A549 (cell line): ENCODE results near the gene CCDC57. TPM values are rescaled to one million over a fixed set of nuclear protein-coding genes. Genes with fewer than 3 reads are reported as not detected.

Experiments
- ATAC-seq, 2 experiments: fragments of 200-7000 bp in 1 of 2; fragments of >200 bp in 1 of 2; cut with Nextera tagmentation in 1 of 2; cut with Tn5 transposase in 1 of 2; 3 replicates each; pipeline versions ENCODE4 v1.8.0 to v1.9.1; 2018 to 2020; ENCODE audit warnings: mild to moderate bottlenecking in 1 of 2, moderate library complexity in 1 of 2
- CTCF ChIA-PET: fragments of 300-600 bp; sonication (Branson Sonifier 250); formaldehyde crosslinking; extraction: SDS; loops from one replicate; lab custom pipeline; 2021; ENCODE audit warnings: antibody characterized with exemption, inconsistent platforms; lab: Yijun Ruan, JAX
- POLR2A ChIA-PET: fragments of 350-600 bp; formaldehyde crosslinking; extraction: SDS; loops from one replicate; lab custom pipeline; 2021; ENCODE audit warnings: antibody characterized with exemption, inconsistent platforms; lab: Yijun Ruan, JAX
- DNase-seq, 2 experiments: peaks; one replicate each; pipeline versions ENCODE4 v3.0.0 to v3.0.0-alpha.2; 2011 to 2016; ENCODE audit warnings: low read depth in 1 of 2, low spot score in 1 of 2
- FAIRE-seq: peaks from 2 replicates; lab custom pipeline; 2011; peaks lifted over from hg19 to GRCh38; lab: Jason Lieb, UNC
- H3K27ac ChIP-seq, 2 experiments: fragments of >200 bp; sonication (Bioruptor Twin); formaldehyde crosslinking; 3 replicates each; pipeline ENCODE4 v1.5.1; 2016 to 2017
- H3K4me1 ChIP-seq: fragments of >200 bp; sonication (Bioruptor Twin); formaldehyde crosslinking; 3 replicates; pipeline ENCODE4 v1.6.1; 2016
- H3K4me2 ChIP-seq: fragments of >200 bp; sonication (Bioruptor Twin); formaldehyde crosslinking; 3 replicates; pipeline ENCODE4 v1.6.1; 2016
- H3K4me3 ChIP-seq: fragments of >200 bp; sonication (Bioruptor Twin); formaldehyde crosslinking; 3 replicates; pipeline ENCODE4 v1.5.1; 2016
- H3K9me3 ChIP-seq: fragments of >200 bp; sonication (Bioruptor Twin); formaldehyde crosslinking; 3 replicates; pipeline ENCODE4 v1.6.1; 2016
- ATOH8 ChIP-seq: fragments of 250-450 bp; sonication (Bioruptor Pico); IDR thresholded peaks from 2 replicates; pipeline ENCODE4 v1.5.0; 2020; ENCODE audit warnings: low read depth, mild to moderate bottlenecking, moderate library complexity
- BCL3 ChIP-seq: fragments of >200 bp; sonication (Bioruptor Twin); formaldehyde crosslinking; IDR thresholded peaks from 3 replicates; pipeline ENCODE4 v1.6.1; 2016
- BHLHE40 ChIP-seq: IDR thresholded peaks from 2 replicates; pipeline ENCODE4 v1.6.1; 2012; ENCODE audit warnings: low read depth, low read length, inconsistent platforms
- CHD2 ChIP-seq: fragments of 150-350 bp; IDR thresholded peaks from 2 replicates; pipeline ENCODE4 v1.6.1; 2014; ENCODE audit warnings: low read length; ENCODE audit not compliant: partially characterized antibody
- CHD4 ChIP-seq: fragments of 200-600 bp; sonication (generic); IDR thresholded peaks from 2 replicates; pipeline ENCODE4 v1.6.1; 2016; ENCODE audit warnings: antibody characterized with exemption, mild to moderate bottlenecking, borderline replicate concordance
- EHF ChIP-seq: fragments of 250-450 bp; sonication (Bioruptor Pico); IDR thresholded peaks from 2 replicates; pipeline ENCODE4 v1.5.0; 2020; ENCODE audit warnings: mild to moderate bottlenecking
- FOSB ChIP-seq: fragments of 250-450 bp; sonication (Bioruptor Pico); IDR thresholded peaks from 2 replicates; pipeline ENCODE4 v1.5.0; 2020; ENCODE audit warnings: mild to moderate bottlenecking, moderate library complexity
- FOSL2 ChIP-seq, 2 experiments: fragments of 450-650 bp in 1 of 2; fragments of >200 bp in 1 of 2; sonication (Bioruptor Twin) in 1 of 2; formaldehyde crosslinking; IDR thresholded peaks; 2 replicates each; pipeline versions ENCODE4 v1.5.0 to v1.6.1; 2016 to 2020; ENCODE audit warnings: mild to moderate bottlenecking in 1 of 2, moderate library complexity in 1 of 2
- HDAC2 ChIP-seq: fragments of 200-600 bp; sonication (generic); IDR thresholded peaks from 2 replicates; pipeline ENCODE4 v1.6.1; 2016
- HEYL ChIP-seq: fragments of 250-450 bp; sonication (Bioruptor Pico); IDR thresholded peaks from 2 replicates; pipeline ENCODE4 v1.8.0; 2021; ENCODE audit warnings: mild to moderate bottlenecking, moderate library complexity
- HOXA7 ChIP-seq: fragments of 250-450 bp; sonication (Bioruptor Pico); IDR thresholded peaks from 2 replicates; pipeline ENCODE4 v1.5.0; 2020; ENCODE audit warnings: mild to moderate bottlenecking, moderate library complexity
- HOXB13 ChIP-seq: fragments of 250-450 bp; sonication (Bioruptor Pico); IDR thresholded peaks from 2 replicates; pipeline ENCODE4 v1.5.0; 2020; ENCODE audit warnings: low read depth, mild to moderate bottlenecking, moderate library complexity
- JUN ChIP-seq, 2 experiments: fragments of >200 bp; sonication (Bioruptor Twin); formaldehyde crosslinking; IDR thresholded peaks; 2 replicates in 1 of 2; 3 replicates in 1 of 2; pipeline ENCODE4 v1.6.1; 2016 to 2017
- MAFK ChIP-seq: fragments of 450-650 bp; IDR thresholded peaks from 2 replicates; pipeline ENCODE4 v1.6.1; 2014; ENCODE audit not compliant: partially characterized antibody
- PHF8 ChIP-seq: fragments of 200-600 bp; sonication (generic); IDR thresholded peaks from 2 replicates; pipeline ENCODE4 v1.6.1; 2016; ENCODE audit warnings: low read depth, mild to moderate bottlenecking, antibody characterized with exemption, moderate library complexity, borderline replicate concordance
- RAD21 ChIP-seq, 2 experiments: fragments of >200 bp in 1 of 2; sonication (Bioruptor Twin) in 1 of 2; formaldehyde crosslinking in 1 of 2; IDR thresholded peaks in 1 of 2; conservative IDR thresholded peaks in 1 of 2; 2 replicates in 1 of 2; 3 replicates in 1 of 2; pipeline ENCODE4 v1.6.1; 2012 to 2018; ENCODE audit warnings: inconsistent platforms in 1 of 2
- RARB ChIP-seq: fragments of 250-450 bp; sonication (Bioruptor Pico); IDR thresholded peaks from 2 replicates; pipeline ENCODE4 v1.8.0; 2021; ENCODE audit warnings: mild to moderate bottlenecking, moderate library complexity
- RCOR1 ChIP-seq: fragments of 150-350 bp; IDR thresholded peaks from 2 replicates; pipeline ENCODE4 v1.6.1; 2014; ENCODE audit warnings: antibody characterized with exemption, low read length, low read depth
- REST ChIP-seq: fragments of 200-600 bp; sonication (generic); IDR thresholded peaks from 2 replicates; pipeline ENCODE4 v1.6.1; 2016; ENCODE audit warnings: antibody characterized with exemption, mild to moderate bottlenecking, moderate library complexity
- RFX5 ChIP-seq: fragments of 450-650 bp; IDR thresholded peaks from 2 replicates; pipeline ENCODE4 v1.7.1; 2014; ENCODE audit warnings: antibody characterized with exemption, mild to moderate bottlenecking, moderate library complexity
- SREBF2 ChIP-seq: fragments of 450-650 bp; IDR thresholded peaks from 2 replicates; pipeline ENCODE4 v1.6.1; 2014; ENCODE audit warnings: mild to moderate bottlenecking, moderate library complexity
- TFCP2L1 ChIP-seq: fragments of 250-450 bp; sonication (Bioruptor Pico); IDR thresholded peaks from 2 replicates; pipeline ENCODE4 v1.5.0; 2021; ENCODE audit warnings: mild to moderate bottlenecking
- ZSCAN20 ChIP-seq: fragments of 250-450 bp; sonication (Bioruptor Pico); IDR thresholded peaks from 2 replicates; pipeline ENCODE4 v1.8.0; 2022; ENCODE audit warnings: mild to moderate bottlenecking, moderate library complexity
- WGBS: methylation state at CpG from one replicate; pipeline ENCODE4 v1.1.6; 2017; ENCODE audit errors: missing lambda C conversion rate; 5-methylcytosine and 5-hydroxymethylcytosine counted together
- polyA plus RNA-seq, 4 experiments: library from polyadenylated mRNA; depleted of rRNA in 3 of 4; stranded (reverse); fragments of >200 nt; fragmentation: RNase III in 1 of 4; extraction: RNeasy Plus Mini Kit Qiagen cat#74134 plus additional on column Dnase treatment in 1 of 4; gene quantifications; 2 replicates in 3 of 4; 3 replicates in 1 of 4; pipeline ENCODE4 v1.2.3, GENCODE V29; 2011 to 2017

Gene CCDC57
- polyA plus RNA-seq, 2 of the 4 experiments (the other 2 are of a cell fraction), result 18.2 to 18.5 TPM

GRCh38 chr17:82138511-82138992, 74.1 kb downstream of the CCDC57 start:
- DNase-seq, result no peak
- no peak overlapping the region for H3K4me3 ChIP-seq
- ATAC-seq, result no peak; a peak in 1 of 6 replicates
- 91% methylated on average over 28 of the region's 28 CpGs for WGBS
- TF ChIP-seq CHD2 (no peak), RFX5 (no peak), RAD21 (conservative IDR thresholded peaks at IDR 0.05 in 1 of 2, IDR thresholded peaks at IDR 0.05 in 1 of 2) (no peak), SREBF2 (no peak), ZSCAN20 (no peak), BCL3 (no peak), HDAC2 (no peak), EHF (CRISPR knock-in tag) (no peak), RARB (CRISPR knock-in tag) (no peak), FOSL2 (IDR thresholded peaks at IDR 0.05) (no peak), FOSL2 (CRISPR knock-in tag; IDR thresholded peaks at IDR 0.05) (no peak), TFCP2L1 (CRISPR knock-in tag) (no peak), MAFK (no peak), JUN (IDR thresholded peaks at IDR 0.05) (no peak), HOXA7 (CRISPR knock-in tag) (no peak), BHLHE40 (no peak), RCOR1 (no peak), REST (no peak), ATOH8 (CRISPR knock-in tag) (no peak)
- H3K4me2 ChIP-seq, result no peak overlapping the region
- FAIRE-seq, result no peak
- H3K27ac ChIP-seq, result no peak overlapping the region
- POLR2A ChIA-PET, result no interaction called here
- CTCF ChIA-PET, result interaction anchor here (0.7 kb wide), 1 partner anchor 382 kb away, joined by 3 read pairs; no protein-coding TSS in a partner anchor
- H3K9me3 ChIP-seq, result no peaks in the 10 kb centered on the region
- H3K4me1 ChIP-seq, result peaks cover 5% of the 10 kb centered on the region; the same call in 2 of the 3 replicates

- ChIA-PET POLR2A (interaction anchor here (1.2 kb wide), 1 partner anchor 36 kb away, joined by 4 read pairs; no protein-coding TSS in a partner anchor), CTCF (interaction anchor here (0.9 to 1.1 kb wide), 5 partner anchors 10 to 104 kb away, joined by 3 to 4 read pairs (median 3); partner anchors contain the start of gene DUS1L)
- H3K4me3 ChIP-seq, result no peak overlapping the region
- H3K9me3 ChIP-seq, result no peaks in the 10 kb centered on the region
- 80% methylated on average over 11 of the region's 11 CpGs for WGBS
- ATAC-seq (no peak), FAIRE-seq (no peak), DNase-seq (no peak)
- peak overlapping the region; percentile 29; the same call in 1 of the 3 replicates for H3K4me2 ChIP-seq
- peak overlapping the region; percentile 43 to 65; a peak in 2 of 6 replicates for H3K27ac ChIP-seq
- H3K4me1 ChIP-seq, result peaks cover 8% of the 10 kb centered on the region; the same call in 2 of the 3 replicates
- no peak for TF ChIP-seq HOXB13 (CRISPR knock-in tag)
- no peak for TF ChIP-seq FOSB
- no peak for TF ChIP-seq CHD4
- TF ChIP-seq PHF8, result no peak
- no peak for TF ChIP-seq HEYL
Measured at GRCh38 chr17:82134101-82134500, 78.5 kb downstream of the CCDC57 start.
